AG09309 (cell line): ENCODE results near the gene SEC24A.

Source experiments
- DNase-seq: peaks from one replicate; pipeline ENCODE4 v3.0.0-alpha.2; 2010; ENCODE audit warnings: low read depth
- H3K4me3 ChIP-seq: 2 replicates; pipeline ENCODE4 v1.5.1; 2011; ENCODE audit warnings: mild to moderate bottlenecking, low read depth, low read length, moderate library complexity; ENCODE audit not compliant: control insufficient read depth
- TF ChIP-seq, protein P1 (sequence below): IDR thresholded peaks from 2 replicates; pipeline ENCODE4 v1.5.1; 2011; ENCODE audit warnings: mild to moderate bottlenecking, low read depth, low read length, inconsistent platforms; ENCODE audit not compliant: insufficient read depth, control insufficient read depth; ENCODE audit errors: missing control alignments

The SEC24A gene

GRCh38 chr5:134724872-134725271 lies 76.3 kb downstream of the SEC24A start:
- TF ChIP-seq, protein P1, sequence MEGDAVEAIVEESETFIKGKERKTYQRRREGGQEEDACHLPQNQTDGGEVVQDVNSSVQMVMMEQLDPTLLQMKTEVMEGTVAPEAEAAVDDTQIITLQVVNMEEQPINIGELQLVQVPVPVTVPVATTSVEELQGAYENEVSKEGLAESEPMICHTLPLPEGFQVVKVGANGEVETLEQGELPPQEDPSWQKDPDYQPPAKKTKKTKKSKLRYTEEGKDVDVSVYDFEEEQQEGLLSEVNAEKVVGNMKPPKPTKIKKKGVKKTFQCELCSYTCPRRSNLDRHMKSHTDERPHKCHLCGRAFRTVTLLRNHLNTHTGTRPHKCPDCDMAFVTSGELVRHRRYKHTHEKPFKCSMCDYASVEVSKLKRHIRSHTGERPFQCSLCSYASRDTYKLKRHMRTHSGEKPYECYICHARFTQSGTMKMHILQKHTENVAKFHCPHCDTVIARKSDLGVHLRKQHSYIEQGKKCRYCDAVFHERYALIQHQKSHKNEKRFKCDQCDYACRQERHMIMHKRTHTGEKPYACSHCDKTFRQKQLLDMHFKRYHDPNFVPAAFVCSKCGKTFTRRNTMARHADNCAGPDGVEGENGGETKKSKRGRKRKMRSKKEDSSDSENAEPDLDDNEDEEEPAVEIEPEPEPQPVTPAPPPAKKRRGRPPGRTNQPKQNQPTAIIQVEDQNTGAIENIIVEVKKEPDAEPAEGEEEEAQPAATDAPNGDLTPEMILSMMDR: no peak
- no peak for DNase-seq
- no peak overlapping the region for H3K4me3 ChIP-seq

GRCh38 chr5:134732819-134733218 lies 84.2 kb downstream of the SEC24A start:
- TF ChIP-seq, protein P1: no peak
- H3K4me3 ChIP-seq: no peak overlapping the region
- no peak for DNase-seq

DNA sequence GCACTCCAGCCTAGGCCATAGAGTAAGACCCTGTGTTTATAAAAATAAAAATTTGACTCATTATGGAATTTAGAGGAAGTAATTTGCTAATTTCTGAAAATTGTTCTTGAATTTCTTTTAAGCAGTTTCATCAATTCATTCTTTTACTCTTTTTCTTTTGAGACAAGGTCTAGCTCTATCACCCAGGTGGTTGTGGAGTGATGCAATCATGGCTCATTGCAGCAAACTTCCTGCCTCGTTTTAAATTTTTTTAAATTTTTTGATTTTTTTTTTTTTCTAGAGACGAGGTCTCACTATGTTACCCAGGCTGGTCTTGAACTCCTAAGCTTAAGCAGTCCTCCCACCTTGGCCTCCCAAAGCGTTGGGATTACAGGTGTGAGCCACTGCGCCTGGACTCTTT lies 86.7 kb downstream of the SEC24A start:
- no peak for DNase-seq
- TF ChIP-seq, protein P1: no peak
- no peak overlapping the region for H3K4me3 ChIP-seq

DNA sequence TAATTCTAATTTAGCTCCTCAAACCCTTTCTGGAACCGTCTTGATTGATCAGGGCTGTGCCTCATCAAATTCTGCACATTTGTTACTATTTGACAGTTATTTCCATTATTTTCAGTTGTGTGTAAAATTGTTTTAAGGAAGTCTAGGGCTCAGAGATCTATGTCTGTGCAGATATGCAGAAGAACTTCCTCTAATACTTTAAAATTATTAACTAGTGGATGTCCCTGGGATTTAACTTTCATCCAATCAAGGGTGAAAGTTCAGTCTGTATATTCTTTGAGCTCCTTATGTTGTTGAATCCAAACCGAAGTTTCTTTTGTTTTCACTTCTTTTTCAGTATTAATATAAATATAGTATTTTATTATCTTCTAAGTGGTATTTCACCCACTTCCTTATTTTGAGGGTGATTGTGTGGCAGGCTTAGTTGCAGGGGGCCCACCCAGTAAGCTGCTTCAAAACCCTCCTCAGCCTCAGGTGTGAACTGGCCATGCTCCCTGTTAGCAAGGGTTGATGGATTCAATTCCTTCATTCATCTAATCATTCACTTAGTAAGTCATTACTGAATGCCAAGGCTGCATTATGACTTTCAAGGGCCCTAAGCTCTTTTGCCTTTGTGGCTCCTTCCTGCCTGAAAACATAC lies 87.7 kb downstream of the SEC24A start:
- H3K4me3 ChIP-seq: no peak overlapping the region
- no peak for DNase-seq
- TF ChIP-seq, protein P1: no peak

DNA sequence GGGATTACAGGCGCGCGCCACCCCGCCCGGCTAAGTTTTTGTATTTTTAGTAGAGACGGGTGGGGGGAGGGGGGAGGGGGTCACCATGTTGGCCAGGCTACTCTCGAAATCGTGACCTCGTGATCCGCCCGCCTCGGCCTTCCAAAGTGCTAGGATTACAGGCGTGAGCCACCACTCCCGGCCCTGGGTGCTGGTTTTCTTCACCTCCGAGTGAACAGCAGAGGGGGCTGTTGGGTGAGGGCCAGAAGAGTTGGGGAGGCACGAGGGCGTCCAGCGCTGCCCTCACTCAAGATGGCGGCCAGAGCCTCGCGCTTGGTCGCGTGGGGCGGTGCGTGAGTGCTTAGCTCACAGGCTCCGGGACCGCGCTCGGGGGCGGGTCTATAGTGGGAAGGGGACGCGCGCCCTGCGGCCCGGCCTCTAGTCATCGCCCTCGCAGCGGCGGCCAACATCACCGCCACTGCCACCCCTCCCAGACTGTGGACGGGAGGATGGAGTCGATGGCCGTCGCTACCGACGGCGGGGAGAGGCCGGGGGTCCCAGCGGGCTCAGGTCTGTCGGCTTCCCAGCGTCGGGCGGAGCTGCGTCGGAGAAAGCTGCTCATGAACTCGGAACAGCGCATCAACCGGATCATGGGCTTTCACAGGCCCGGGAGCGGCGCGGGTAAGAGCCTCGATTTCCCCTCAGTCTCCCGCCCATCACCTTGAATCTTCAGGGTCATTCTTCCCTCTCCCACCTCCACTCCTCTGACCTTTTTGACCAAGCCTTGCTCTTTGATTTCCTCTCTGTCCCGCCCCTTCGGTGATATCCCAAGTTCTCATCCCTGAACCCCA lies 89.8 kb downstream of the SEC24A start, which contains the start of gene CAMLG:
Gene CAMLG, plus strand, starts transcription at position 416 of the 830 bp plus-strand sequence. Its CDS starts 73 bp downstream, at position 489.
- DNase-seq: peak; percentile 85
- TF ChIP-seq, protein P1: peak; percentile 50
- H3K4me3 ChIP-seq: peak within 1 kb of the TSS; percentile 100

- DNase-seq: no peak
Observed at GRCh38 chr5:134738963-134739661, 90.5 kb downstream of the SEC24A start.

More at GRCh38 chr5:134738963-134739661, 90.5 kb downstream of the SEC24A start:
- peak overlapping the region; percentile 100 for H3K4me3 ChIP-seq
- TF ChIP-seq, protein P1: no peak
